NT2/D1 (cell line): ENCODE results near the gene HP.

Experiments used
- DNase-seq: peaks from one replicate; pipeline ENCODE4 v3.0.0-alpha.2; 2011; ENCODE audit warnings: low read depth, low spot score
- H3K27me3 ChIP-seq: 2 replicates; pipeline ENCODE4 v1.6.0; 2011; ENCODE audit warnings: mild to moderate bottlenecking; ENCODE audit not compliant: insufficient read length, insufficient read depth
- H3K36me3 ChIP-seq: 2 replicates; pipeline ENCODE4 v1.6.1; 2011; ENCODE audit warnings: mild to moderate bottlenecking, low read length, mixed read lengths; ENCODE audit not compliant: insufficient read depth, insufficient read length
- H3K4me1 ChIP-seq: 2 replicates; pipeline ENCODE4 v1.5.1; 2011; ENCODE audit not compliant: insufficient read depth, insufficient read length
- H3K4me3 ChIP-seq: 2 replicates; pipeline ENCODE4 v1.5.1; 2011; ENCODE audit warnings: low read depth; ENCODE audit not compliant: insufficient read length
- H3K9ac ChIP-seq: 2 replicates; pipeline ENCODE4 v1.6.0; 2011; ENCODE audit warnings: low read depth; ENCODE audit not compliant: insufficient read length
- H3K9me3 ChIP-seq: 2 replicates; pipeline ENCODE4 v1.5.1; 2011; ENCODE audit warnings: mild to moderate bottlenecking, low read length; ENCODE audit not compliant: insufficient read depth
- SUZ12 ChIP-seq: IDR thresholded peaks from 2 replicates; pipeline ENCODE4 v1.6.1; 2011; ENCODE audit not compliant: insufficient read length, insufficient read depth; ENCODE audit errors: extremely low read depth
- YY1 ChIP-seq: IDR thresholded peaks from 2 replicates; pipeline ENCODE4 v1.6.1; 2011; ENCODE audit not compliant: insufficient read length, insufficient read depth
- ZNF274 ChIP-seq: IDR thresholded peaks from 2 replicates; pipeline ENCODE4 v1.6.1; 2011; ENCODE audit warnings: mild to moderate bottlenecking, low read depth, low read length

HP gene

DNA sequence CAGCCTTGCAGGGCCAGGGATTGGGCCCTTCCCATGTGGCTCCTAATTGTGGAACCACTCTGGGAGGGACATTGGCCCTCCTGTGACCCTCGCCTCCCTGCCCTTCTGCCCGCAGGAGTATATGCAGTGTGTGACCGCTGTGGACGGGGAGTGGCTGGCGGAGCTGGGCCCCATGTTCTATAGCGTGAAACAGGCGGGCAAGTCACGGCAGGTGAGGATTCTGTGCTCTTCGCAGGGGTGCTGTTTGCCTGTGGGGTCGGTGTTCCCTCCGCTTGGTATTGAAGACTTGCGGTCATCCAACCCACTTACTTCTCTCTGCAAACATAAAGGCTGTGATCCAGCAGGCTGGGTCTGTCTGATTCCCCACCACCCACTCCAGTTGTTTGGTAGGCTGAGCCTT is 55.0 kb downstream of the HP start:
- no peak for DNase-seq
- Histone ChIP-seq H3K4me1 (no peaks in the 10 kb centered on the region), H3K27me3 (no peaks in the 10 kb centered on the region), H3K4me3 (no peak overlapping the region), H3K9ac (no peak overlapping the region), H3K36me3 (peaks cover 98% of the 10 kb centered on the region), H3K9me3 (no peaks in the 10 kb centered on the region)
- TF ChIP-seq ZNF274 = no peak
- no peak for TF ChIP-seq YY1
- no peak for TF ChIP-seq SUZ12

DNA sequence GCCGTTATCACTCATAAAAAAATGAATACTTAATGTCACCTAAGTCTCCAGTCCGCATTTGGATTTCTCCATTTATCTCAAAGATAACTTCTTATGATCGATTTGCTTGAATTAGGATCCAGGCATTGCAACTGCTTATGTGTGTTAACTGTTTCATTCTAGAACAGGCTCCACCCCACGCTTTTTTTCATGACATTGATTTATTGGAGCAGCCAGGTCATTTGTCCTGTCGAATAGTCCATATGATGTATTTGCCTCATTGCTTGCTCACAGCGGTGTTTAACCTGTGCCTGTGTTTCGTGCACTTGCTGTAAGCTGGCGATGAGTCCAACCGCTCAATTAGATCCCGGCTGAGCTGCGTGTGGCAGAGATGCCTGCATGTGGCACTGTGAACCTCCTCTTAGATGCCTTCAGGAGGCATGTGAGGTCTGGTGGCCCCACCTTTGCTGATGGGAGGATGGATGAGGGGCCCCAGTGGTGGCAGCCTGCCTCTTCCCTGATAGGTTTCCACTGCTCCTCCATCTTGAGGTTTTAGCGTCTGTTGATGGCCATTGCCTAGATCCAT is 55.7 kb downstream of the HP start:
- Histone ChIP-seq H3K4me3 (no peak overlapping the region), H3K4me1 (no peaks in the 10 kb centered on the region), H3K9me3 (no peaks in the 10 kb centered on the region)

More for the DNA sequence above, 55.7 kb downstream of the HP start:
- Histone ChIP-seq H3K27me3 (no peaks in the 10 kb centered on the region), H3K36me3 (peaks cover 90% of the 10 kb centered on the region), H3K9ac (no peak overlapping the region)
- no peak for TF ChIP-seq SUZ12
- no peak for TF ChIP-seq ZNF274
- TF ChIP-seq YY1 = no peak
- no peak for DNase-seq
